HG02885 (cell line): ENCODE results near the gene MCTP1.
A peak's percentile ranks its signal among the peaks of the same experiment; 100 is the strongest.

Experiments
- ATAC-seq: cut with Tn5 transposase; IDR thresholded peaks from one replicate; pipeline ENCODE4 v1.9.1; 2021; ENCODE audit warnings: mild to moderate bottlenecking; ENCODE audit not compliant: unreplicated experiment, poor library complexity

Gene MCTP1

DNA sequence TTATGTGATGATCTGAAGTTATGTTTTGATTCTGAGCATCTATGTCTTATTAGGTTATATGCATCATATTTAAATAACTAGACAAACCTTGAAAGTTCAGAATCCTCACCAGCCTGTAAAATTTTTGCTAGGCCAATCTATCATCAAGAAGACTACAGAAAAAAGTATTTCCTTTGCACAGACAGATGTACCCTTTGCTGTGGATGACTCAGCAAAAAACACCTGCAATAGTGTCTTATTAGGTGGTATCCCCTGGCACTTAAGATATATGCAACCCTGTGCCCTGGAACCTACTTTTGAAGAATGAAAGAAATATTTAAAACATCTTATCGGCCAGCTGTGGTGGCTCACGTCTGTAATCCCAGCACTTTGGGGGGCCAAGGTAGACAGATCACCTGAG is 535.9 kb downstream of the MCTP1 start:
- ATAC-seq: no peak

GRCh38 chr5:94748212-94748611 is 536.7 kb downstream of the MCTP1 start:
- no peak for ATAC-seq

DNA sequence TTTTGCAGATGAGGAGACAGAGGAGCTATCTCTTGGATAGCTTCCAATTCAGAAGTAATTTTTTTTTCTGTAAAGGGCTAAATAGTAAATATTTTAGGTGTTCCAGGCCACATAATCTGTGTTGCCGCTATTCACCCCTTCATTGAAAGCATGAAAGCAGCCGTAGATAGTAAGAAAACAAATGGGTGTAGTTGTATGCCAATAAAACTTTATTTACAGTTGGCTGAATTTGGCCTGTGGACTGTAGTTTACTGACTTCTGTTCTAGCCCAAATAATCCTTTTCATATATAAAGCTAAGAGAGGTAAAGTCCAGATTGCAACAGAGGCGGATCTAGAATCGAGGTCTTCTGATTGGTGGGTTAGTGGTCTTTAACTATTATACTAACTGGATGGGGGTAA is 537.5 kb downstream of the MCTP1 start:
- ATAC-seq: no peak

GRCh38 chr5:94746731-94747124 is 538.2 kb downstream of the MCTP1 start:
- peak; percentile 57 for ATAC-seq

- peak; percentile 87 for ATAC-seq
Observed at GRCh38 chr5:94745786-94746730, 538.8 kb downstream of the MCTP1 start.

- peak; percentile 30 for ATAC-seq
Observed at GRCh38 chr5:94744906-94745305, 540.0 kb downstream of the MCTP1 start.

DNA sequence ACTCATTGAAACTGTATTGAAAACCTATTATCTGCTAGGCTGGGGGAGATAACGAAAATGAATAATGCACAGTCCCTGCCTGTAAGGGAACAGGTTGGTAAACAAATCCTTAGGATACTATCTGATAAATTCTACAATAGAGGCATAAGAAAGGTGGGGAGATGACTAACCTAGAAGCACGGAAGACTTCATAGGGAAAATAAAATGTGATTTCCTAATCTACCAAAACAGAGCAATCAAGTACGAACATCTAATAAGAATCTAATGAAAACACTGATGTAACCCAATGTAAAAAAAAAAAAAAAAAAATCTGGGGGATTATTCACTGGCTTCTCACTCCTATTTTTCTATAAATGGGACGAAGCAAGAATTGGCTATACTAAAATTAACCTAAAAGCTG is 542.0 kb downstream of the MCTP1 start:
- no peak for ATAC-seq

DNA sequence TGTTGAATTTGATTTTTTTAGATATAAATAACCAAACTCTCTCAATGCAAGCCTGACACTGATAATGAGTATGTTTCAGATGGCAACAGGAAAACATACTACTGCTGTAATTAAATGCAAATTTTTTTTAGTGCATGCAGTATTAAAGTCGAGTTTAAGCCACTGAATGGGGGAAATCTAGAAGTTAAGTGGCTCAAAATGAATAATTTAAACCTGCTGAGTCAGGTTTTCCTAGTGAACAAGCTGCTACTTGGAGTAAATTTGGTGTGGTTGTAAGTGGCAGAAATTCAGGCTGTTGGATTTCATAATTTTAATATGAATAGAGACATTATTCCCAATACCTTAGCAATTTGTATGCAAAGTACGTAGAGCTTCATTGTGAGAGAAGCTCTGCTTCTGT is 544.6 kb downstream of the MCTP1 start:
- ATAC-seq: no peak

DNA sequence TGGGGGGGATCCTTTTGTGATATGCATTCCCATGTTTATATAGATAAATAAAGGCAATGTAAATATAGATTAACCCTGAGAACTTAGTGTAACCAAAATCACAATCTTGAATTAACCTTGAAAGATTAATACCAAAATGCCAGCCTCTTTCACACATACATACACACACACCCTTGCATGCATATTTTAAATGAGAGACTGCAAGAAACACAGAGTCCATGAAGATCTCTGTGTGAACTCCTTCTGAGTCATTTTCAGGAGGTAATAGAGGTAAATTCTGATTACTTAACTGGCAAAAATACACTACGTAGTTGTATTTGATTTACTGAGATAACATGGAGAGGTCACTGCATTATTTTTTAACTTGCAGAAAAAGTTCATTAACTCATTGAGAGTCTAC is 548.4 kb downstream of the MCTP1 start:
- no peak for ATAC-seq

- no peak for ATAC-seq
Observed at GRCh38 chr5:94731471-94731870, 553.4 kb downstream of the MCTP1 start.

DNA sequence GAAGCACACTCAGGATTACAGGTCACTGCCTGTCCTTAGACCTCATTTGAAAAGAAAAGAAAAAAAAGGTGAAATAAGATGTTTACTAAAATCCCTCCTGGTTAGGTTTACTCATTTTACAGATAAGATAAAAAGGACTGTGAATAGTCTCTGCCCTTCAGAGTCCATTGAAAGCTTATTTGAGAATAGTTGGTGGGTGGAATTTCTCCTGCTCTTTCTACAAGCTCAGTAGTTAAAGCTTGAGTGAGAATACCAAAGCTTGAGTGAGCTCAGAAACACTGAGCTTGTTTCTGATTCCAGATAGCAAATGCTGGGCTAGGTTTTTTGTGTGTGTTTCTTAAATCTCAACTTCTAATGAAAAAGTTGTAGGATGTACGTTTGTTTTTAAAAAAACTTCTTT is 559.8 kb downstream of the MCTP1 start:
- ATAC-seq: no peak

DNA sequence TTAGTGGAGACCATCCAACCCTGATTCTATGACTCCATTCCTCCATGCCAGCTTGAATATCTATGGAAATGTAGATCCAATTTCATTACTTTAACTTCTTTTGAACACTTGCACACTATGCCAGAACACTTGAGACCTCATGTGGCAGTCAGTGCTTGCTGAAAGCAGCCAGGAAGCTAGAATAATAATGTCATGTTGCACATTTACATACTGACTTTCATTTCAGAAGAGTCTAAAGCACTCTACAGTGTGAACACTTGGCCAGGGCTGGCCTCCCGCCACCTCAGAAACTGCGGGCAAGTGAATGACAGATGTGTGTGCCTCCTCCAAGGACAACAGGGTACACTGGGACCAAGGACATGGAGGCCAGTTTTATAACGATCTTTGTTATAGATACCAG is 569.1 kb downstream of the MCTP1 start:
- ATAC-seq: no peak

GRCh38 chr5:94711785-94712184 is 573.1 kb downstream of the MCTP1 start:
- no peak for ATAC-seq

DNA sequence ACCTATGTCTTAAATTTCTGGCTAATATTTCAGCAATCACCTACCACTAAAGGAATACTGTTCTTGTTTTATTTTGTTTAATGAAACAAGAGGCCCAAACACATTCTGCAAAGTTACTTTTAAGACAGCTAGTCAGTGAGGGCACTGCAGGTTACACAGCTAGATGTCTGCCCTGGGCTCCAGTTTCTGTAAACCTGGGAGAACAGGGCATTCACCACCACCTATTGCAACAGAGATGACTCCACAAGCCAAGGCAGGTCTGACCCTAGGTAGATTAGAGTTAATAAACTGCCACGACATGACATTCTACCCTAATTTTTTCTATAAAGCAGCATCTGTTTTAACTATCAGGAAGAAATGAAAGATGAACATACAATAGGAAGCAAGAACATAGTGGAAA is 575.6 kb downstream of the MCTP1 start:
- no peak for ATAC-seq

DNA sequence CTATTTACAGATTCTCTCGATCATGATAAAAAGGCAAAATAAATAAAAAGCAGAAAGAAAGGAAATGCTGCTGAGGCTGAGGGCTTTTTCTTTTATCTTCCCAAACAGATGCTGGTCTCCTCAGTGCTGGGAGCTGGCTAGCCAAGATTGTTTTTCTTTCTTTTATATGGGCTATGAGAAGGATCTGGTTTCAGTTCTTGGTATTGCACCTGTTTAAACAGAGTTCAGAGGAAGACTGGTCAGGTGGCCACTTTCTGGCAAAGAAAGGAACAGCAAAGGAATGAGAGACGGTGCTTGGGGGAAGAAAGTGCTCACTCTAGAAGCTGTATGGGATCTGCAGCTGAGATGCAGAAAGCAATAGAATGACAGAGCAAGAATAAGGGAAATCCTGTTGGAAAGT is 577.5 kb downstream of the MCTP1 start:
- no peak for ATAC-seq

- no peak for ATAC-seq
Observed at GRCh38 chr5:94705427-94705826, 579.5 kb downstream of the MCTP1 start.

DNA sequence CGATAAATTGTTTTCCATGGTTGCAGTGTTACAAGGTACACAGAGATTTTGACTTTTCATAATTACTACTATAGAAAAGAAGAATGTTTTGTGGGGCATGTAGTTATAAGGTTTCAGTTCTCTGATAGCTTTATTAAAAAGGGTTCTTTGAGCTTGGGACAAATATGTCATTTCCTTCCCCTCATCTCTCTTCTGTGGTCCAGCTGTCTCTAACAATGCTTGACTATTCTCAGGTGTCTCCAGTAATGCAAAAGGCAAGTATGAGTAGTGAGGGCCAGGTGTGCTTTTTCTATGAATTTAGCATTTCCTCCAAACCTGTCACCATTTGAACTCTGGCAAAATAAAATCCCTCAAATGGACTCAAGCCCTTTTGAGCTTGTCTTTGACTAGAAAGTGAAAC is 582.2 kb downstream of the MCTP1 start:
- ATAC-seq: peak; percentile 59

DNA sequence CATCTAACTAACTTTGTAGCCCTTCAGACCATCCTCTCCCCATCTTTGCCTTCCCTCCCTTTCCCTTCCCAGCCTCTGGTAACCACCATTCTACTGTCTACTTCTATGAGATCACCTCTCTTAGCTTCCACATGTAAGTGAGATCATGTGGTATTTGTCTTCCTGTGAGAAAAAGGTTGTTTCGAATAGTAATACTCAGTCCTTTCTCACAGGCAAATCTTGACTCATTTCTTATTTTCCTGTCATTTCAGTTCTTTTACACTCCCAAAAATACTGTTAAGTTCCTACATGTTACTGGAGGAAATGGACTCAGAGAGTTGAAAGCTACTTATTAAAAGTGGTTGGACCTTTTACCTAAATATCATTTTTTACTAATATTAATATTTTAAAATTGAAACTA is 584.3 kb downstream of the MCTP1 start:
- ATAC-seq: peak; percentile 82

- ATAC-seq: no peak
Observed at GRCh38 chr5:94699562-94699961, 585.3 kb downstream of the MCTP1 start.

GRCh38 chr5:94698197-94698596 is 586.7 kb downstream of the MCTP1 start:
- no peak for ATAC-seq

GRCh38 chr5:94694671-94695070 is 590.2 kb downstream of the MCTP1 start:
- no peak for ATAC-seq

- ATAC-seq: no peak
Observed at GRCh38 chr5:94693845-94694370, 591.0 kb downstream of the MCTP1 start.
